NB4 (cell line): ENCODE measurements around the gene ETV6.

Source experiments
- CTCF ChIP-seq: IDR thresholded peaks from one replicate; pipeline ENCODE4 v1.5.1; 2012; ENCODE audit warnings: low read depth, low read length
- POLR2A ChIP-seq: IDR thresholded peaks from 2 replicates; pipeline ENCODE4 v1.6.1; 2011; ENCODE audit warnings: mild to moderate bottlenecking; ENCODE audit not compliant: insufficient read length; ENCODE audit errors: extremely low read depth

- TF ChIP-seq POLR2A: no peak
- no peak for TF ChIP-seq CTCF
These were observed 147.9 kb downstream of the ETV6 start for GRCh38 chr12:11797317-11797913.
